ENCODE results near the gene FGFR2. TPM values are rescaled to one million over a fixed set of nuclear protein-coding genes. Genes with fewer than 3 reads are reported as not detected.

Gene FGFR2
- total and polyA plus RNA-seq, 4 donors = 11.4 to 69.9 (median 31.9) TPM

- Histone ChIP-seq H3K4me3 (ENCODE audit: low read depth in 1 of 3, low read length in 3 of 3) (no peak overlapping the region), H3K9me3 (ENCODE audit: control insufficient read depth in 4 of 4, low read length in 3 of 4) (no peaks in the 10 kb centered on the region), H3K27me3 (ENCODE audit: control insufficient read depth in 4 of 4, insufficient read depth in 4 of 4, low read length in 3 of 4) (no peaks in the 10 kb centered on the region), H3K36me3 (ENCODE audit: control insufficient read depth in 4 of 4, insufficient read depth in 3 of 4, low read depth in 1 of 4, low read length in 3 of 4) (peaks cover 0 to 12% (median 7%) of the 10 kb centered on the region in 4 donors), H3K4me1 (ENCODE audit: control insufficient read depth in 4 of 4, insufficient read depth in 4 of 4, low read length in 3 of 4) (no peaks in the 10 kb centered on the region), H3K27ac (ENCODE audit: low read depth in 1 of 2, low read length in 2 of 2) (no peak overlapping the region), H3K9ac (ENCODE audit: low read depth in 1 of 2, low read length in 2 of 2) (no peak overlapping the region)
- DNase-seq (ENCODE audit: low spot score) = no peak
- no peak for TF ChIP-seq NR2F2 (IDR thresholded peaks at IDR 0.05)
- WGBS = 87% methylated on average over 1 of the region's 1 CpG
These were observed 117.1 kb downstream of the FGFR2 start for GRCh38 chr10:121481180-121481579.

DNA sequence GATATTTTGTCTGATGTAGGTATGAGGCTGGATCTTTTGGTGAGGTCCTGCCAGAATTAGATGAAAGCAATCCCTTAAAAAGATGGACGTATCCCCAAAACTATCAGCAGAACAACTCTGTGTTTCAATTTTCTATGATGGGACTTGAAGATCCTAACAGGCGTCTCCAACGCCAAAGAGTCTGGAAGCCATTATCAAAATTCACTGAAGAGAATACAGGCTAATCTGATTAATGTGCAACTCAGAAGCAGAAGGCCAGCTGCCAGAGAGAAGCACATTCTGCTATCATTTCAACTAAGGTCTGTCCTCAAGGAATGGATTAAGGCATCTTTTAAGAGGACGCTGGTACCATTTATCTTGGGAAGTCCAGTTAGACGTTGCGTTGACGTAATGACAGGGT is 119.7 kb downstream of the FGFR2 start:
- 95% methylated on average over 7 of the region's 7 CpGs for WGBS
- no peak for DNase-seq (ENCODE audit: low spot score)
- Histone ChIP-seq H3K4me1 (ENCODE audit: control insufficient read depth in 4 of 4, insufficient read depth in 4 of 4, low read length in 3 of 4) (no peaks in the 10 kb centered on the region), H3K36me3 (ENCODE audit: control insufficient read depth in 4 of 4, insufficient read depth in 3 of 4, low read depth in 1 of 4, low read length in 3 of 4) (peaks cover 0 to 7% (median 2%) of the 10 kb centered on the region in 4 donors), H3K27me3 (ENCODE audit: control insufficient read depth in 4 of 4, insufficient read depth in 4 of 4, low read length in 3 of 4) (no peaks in the 10 kb centered on the region), H3K27ac (ENCODE audit: low read depth in 1 of 2, low read length in 2 of 2) (no peak overlapping the region), H3K9me3 (ENCODE audit: control insufficient read depth in 4 of 4, low read length in 3 of 4) (no peaks in the 10 kb centered on the region), H3K4me3 (ENCODE audit: low read depth in 1 of 3, low read length in 3 of 3) (no peak overlapping the region), H3K9ac (ENCODE audit: low read depth in 1 of 2, low read length in 2 of 2) (no peak overlapping the region)
- no peak for TF ChIP-seq TAF1 (conservative IDR thresholded peaks at IDR 0.05)
- no peak for TF ChIP-seq MAX (IDR thresholded peaks at IDR 0.05)
- no peak for TF ChIP-seq SP1 (IDR thresholded peaks at IDR 0.05)
- TF ChIP-seq, protein P1, sequence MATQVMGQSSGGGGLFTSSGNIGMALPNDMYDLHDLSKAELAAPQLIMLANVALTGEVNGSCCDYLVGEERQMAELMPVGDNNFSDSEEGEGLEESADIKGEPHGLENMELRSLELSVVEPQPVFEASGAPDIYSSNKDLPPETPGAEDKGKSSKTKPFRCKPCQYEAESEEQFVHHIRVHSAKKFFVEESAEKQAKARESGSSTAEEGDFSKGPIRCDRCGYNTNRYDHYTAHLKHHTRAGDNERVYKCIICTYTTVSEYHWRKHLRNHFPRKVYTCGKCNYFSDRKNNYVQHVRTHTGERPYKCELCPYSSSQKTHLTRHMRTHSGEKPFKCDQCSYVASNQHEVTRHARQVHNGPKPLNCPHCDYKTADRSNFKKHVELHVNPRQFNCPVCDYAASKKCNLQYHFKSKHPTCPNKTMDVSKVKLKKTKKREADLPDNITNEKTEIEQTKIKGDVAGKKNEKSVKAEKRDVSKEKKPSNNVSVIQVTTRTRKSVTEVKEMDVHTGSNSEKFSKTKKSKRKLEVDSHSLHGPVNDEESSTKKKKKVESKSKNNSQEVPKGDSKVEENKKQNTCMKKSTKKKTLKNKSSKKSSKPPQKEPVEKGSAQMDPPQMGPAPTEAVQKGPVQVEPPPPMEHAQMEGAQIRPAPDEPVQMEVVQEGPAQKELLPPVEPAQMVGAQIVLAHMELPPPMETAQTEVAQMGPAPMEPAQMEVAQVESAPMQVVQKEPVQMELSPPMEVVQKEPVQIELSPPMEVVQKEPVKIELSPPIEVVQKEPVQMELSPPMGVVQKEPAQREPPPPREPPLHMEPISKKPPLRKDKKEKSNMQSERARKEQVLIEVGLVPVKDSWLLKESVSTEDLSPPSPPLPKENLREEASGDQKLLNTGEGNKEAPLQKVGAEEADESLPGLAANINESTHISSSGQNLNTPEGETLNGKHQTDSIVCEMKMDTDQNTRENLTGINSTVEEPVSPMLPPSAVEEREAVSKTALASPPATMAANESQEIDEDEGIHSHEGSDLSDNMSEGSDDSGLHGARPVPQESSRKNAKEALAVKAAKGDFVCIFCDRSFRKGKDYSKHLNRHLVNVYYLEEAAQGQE (IDR thresholded peaks at IDR 0.05) = no peak

DNA sequence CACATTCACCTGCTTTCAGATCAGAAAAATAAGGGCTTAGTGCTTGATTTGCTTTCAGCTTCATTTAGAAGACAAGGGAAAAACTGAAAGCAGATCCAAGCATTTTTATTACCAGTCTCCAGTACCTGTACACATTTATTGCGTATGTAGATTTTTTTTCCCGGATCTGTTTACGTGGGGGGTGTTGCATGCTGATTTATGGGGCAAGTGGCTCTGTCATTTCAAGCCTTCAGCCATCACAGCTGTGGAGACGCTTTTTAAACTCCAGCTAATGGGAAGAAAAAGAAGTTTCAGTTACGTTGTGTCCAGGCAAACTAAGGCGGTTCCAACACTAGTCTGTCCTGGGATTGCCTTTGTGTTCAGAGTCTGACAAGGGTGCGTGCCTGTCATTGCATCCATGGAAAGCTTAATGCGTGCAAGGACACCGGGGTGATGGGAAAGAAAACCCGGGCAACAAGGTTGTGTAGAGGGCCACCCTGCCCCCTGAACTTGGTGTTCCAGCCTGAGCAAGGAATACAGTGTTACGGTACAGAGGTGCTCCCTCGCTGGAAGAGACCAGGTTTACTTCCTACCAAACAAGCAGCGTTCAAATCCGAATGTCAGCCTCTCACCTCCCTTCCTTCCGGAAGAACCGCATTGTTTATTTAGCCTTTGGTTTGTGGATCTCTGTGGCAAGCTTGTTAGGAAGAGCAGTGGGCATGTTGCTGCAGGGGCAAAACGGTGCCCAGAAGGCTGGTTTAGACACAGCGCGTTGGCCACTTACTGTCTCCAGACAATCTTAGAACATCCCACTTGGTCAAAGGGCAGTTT is 128.2 kb downstream of the FGFR2 start:
- Histone ChIP-seq H3K4me3 (ENCODE audit: low read depth in 1 of 3, low read length in 3 of 3) (no peak overlapping the region), H3K27me3 (ENCODE audit: control insufficient read depth in 4 of 4, insufficient read depth in 4 of 4, low read length in 3 of 4) (no peaks in the 10 kb centered on the region), H3K9me3 (ENCODE audit: control insufficient read depth in 4 of 4, low read length in 3 of 4) (no peaks in the 10 kb centered on the region), H3K4me1 (ENCODE audit: control insufficient read depth in 4 of 4, insufficient read depth in 4 of 4, low read length in 3 of 4) (no peaks in the 10 kb centered on the region), H3K36me3 (ENCODE audit: control insufficient read depth in 4 of 4, insufficient read depth in 3 of 4, low read depth in 1 of 4, low read length in 3 of 4) (no peaks in the 10 kb centered on the region), H3K9ac (ENCODE audit: low read depth in 1 of 2, low read length in 2 of 2) (no peak overlapping the region), H3K27ac (ENCODE audit: low read depth in 1 of 2, low read length in 2 of 2) (no peak overlapping the region)
- 68% methylated on average over 19 of the region's 19 CpGs for WGBS
- TF ChIP-seq SP1 (IDR thresholded peaks at IDR 0.05) (no peak), YY1 (IDR thresholded peaks at IDR 0.05) (no peak), HNF4G (IDR thresholded peaks at IDR 0.05) (no peak), RAD21 (IDR thresholded peaks at IDR 0.05) (no peak), MAX (IDR thresholded peaks at IDR 0.05) (no peak), RXRA (IDR thresholded peaks at IDR 0.05) (no peak)
- TF ChIP-seq, protein P2, sequence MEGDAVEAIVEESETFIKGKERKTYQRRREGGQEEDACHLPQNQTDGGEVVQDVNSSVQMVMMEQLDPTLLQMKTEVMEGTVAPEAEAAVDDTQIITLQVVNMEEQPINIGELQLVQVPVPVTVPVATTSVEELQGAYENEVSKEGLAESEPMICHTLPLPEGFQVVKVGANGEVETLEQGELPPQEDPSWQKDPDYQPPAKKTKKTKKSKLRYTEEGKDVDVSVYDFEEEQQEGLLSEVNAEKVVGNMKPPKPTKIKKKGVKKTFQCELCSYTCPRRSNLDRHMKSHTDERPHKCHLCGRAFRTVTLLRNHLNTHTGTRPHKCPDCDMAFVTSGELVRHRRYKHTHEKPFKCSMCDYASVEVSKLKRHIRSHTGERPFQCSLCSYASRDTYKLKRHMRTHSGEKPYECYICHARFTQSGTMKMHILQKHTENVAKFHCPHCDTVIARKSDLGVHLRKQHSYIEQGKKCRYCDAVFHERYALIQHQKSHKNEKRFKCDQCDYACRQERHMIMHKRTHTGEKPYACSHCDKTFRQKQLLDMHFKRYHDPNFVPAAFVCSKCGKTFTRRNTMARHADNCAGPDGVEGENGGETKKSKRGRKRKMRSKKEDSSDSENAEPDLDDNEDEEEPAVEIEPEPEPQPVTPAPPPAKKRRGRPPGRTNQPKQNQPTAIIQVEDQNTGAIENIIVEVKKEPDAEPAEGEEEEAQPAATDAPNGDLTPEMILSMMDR (IDR thresholded peaks at IDR 0.05; ENCODE audit: low read depth, low read length, missing input control) = no peak
- TF ChIP-seq, protein P3, sequence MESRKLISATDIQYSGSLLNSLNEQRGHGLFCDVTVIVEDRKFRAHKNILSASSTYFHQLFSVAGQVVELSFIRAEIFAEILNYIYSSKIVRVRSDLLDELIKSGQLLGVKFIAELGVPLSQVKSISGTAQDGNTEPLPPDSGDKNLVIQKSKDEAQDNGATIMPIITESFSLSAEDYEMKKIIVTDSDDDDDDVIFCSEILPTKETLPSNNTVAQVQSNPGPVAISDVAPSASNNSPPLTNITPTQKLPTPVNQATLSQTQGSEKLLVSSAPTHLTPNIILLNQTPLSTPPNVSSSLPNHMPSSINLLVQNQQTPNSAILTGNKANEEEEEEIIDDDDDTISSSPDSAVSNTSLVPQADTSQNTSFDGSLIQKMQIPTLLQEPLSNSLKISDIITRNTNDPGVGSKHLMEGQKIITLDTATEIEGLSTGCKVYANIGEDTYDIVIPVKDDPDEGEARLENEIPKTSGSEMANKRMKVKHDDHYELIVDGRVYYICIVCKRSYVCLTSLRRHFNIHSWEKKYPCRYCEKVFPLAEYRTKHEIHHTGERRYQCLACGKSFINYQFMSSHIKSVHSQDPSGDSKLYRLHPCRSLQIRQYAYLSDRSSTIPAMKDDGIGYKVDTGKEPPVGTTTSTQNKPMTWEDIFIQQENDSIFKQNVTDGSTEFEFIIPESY (IDR thresholded peaks at IDR 0.05) = no peak
- TF ChIP-seq, protein P1 (IDR thresholded peaks at IDR 0.05) = no peak
- DNase-seq (ENCODE audit: low spot score) = no peak

Measured in liver (tissue), 9 donors.